ENCODE results near the gene SYTL5.

SYTL5 gene

DNA sequence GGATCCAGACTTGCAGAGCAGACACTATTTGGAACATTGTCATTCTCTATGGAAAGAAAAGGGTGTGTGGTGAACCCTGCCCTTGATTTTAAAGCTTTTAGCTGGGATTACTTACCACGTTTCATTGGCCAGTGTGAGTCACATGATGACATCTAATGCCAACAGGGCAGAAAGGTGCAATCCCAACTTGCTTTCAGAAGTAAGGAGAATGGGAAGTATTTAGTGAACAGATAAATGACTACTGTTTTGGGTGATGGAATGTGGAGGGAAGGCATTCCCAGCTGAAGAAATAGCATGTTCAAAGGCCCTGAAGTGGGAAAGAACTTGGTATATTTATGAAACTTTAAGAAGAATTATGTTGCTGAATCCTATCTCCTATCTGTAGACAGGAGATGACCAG lies 44.5 kb downstream of the SYTL5 start:
- no peaks in the 10 kb centered on the region for H3K9me3 ChIP-seq (ENCODE audit: control insufficient read depth, insufficient read depth, low read length)
- no peaks in the 10 kb centered on the region for H3K4me1 ChIP-seq (ENCODE audit: insufficient read depth, low read length)
- no peak overlapping the region for H3K9ac ChIP-seq (ENCODE audit: low read depth, low read length)
- no peaks in the 10 kb centered on the region for H3K36me3 ChIP-seq (ENCODE audit: insufficient read depth, low read length)

DNA sequence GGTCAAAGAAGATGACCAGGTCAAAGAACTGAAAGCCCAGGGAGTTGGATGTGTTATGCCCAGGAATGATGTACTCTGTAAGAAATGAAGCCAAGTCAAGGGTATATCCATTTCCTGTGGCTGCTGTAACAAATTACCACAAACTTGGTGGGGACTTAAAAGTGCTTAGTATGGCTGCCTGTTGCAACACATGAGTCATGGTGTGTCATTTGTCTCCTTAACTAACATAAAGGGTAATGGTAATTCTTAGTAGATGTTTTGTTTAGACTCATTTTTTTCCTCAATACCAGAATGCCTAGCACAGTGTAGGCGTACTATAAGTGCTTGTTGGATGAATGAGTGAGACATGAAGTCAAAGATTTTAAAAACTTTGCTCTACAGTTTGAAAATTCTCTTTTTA lies 45.7 kb downstream of the SYTL5 start:
- no peaks in the 10 kb centered on the region for H3K4me1 ChIP-seq (ENCODE audit: insufficient read depth, low read length)

DNA sequence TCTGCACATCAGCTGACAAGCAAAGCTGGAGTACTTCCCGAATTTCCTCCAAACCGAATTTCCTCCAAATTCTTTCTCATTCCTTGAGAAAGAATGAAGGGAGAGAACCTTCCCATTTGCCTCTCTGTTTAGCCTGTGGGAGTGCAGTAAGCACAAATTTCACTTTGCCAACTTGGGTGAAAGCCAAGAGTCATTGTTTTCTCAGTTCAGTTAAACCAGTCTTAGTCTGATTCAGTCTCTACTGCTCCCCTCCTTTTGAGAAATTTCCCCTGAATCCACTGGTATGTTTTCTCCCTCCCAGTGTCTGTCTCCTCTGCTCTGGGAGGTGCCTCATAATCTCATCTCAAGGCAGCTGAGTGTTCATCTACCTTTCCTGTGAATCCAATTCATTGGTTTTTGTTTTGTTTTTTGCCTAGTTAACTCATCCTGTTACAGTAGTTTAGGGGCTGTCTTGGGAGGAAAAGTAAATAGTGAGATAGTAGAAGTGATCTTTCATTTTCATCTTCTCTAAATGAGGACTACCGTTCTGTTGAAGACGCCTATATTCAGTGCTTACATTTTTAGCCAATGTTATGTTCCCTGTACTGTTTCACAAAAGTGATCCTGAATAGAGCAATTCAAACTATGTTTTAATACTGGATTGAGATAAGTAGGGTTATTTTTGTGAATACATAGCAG lies 49.0 kb downstream of the SYTL5 start:
- Histone ChIP-seq H3K9me3 (ENCODE audit: control insufficient read depth, insufficient read depth, low read length) (no peaks in the 10 kb centered on the region), H3K36me3 (ENCODE audit: insufficient read depth, low read length) (no peaks in the 10 kb centered on the region), H3K9ac (ENCODE audit: low read depth, low read length) (no peak overlapping the region)

More for the DNA sequence above, 45.7 kb downstream of the SYTL5 start:
- Histone ChIP-seq H3K9me3 (ENCODE audit: control insufficient read depth, insufficient read depth, low read length) (no peaks in the 10 kb centered on the region), H3K9ac (ENCODE audit: low read depth, low read length) (no peak overlapping the region), H3K36me3 (ENCODE audit: insufficient read depth, low read length) (no peaks in the 10 kb centered on the region)

DNA sequence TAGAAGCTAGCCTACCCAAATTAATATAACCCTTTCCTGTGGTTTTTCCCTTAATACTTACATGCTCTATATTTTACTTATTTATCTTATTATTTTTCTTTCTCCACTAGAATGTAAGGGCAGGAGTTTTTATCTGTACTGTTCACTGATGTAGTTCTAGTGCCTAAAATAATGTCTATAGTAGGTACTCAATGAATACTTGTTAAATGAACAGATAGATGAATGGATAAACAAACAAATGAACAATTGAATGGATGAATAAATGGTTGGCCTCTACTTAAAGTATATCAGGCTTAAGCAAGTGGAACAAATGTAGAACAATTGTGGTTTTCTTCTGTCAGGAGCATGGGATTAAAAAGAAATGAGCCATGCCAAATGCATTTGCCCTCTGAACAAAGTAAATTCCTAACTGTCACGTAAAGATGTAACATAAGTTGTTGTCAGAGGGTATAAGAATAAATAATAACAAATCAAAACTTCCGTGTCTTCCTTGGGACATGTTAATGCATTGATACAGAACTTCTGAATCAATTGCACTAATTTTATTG lies 54.1 kb downstream of the SYTL5 start:
- Histone ChIP-seq H3K9ac (ENCODE audit: low read depth, low read length) (no peak overlapping the region), H3K4me1 (ENCODE audit: insufficient read depth, low read length) (peaks cover 13% of the 10 kb centered on the region), H3K36me3 (ENCODE audit: insufficient read depth, low read length) (no peaks in the 10 kb centered on the region), H3K9me3 (ENCODE audit: control insufficient read depth, insufficient read depth, low read length) (no peaks in the 10 kb centered on the region)

More for the DNA sequence above, 49.0 kb downstream of the SYTL5 start:
- H3K4me1 ChIP-seq (ENCODE audit: insufficient read depth, low read length): no peaks in the 10 kb centered on the region

- H3K9me3 ChIP-seq (ENCODE audit: control insufficient read depth, insufficient read depth, low read length): no peaks in the 10 kb centered on the region
- peaks cover 13% of the 10 kb centered on the region for H3K4me1 ChIP-seq (ENCODE audit: insufficient read depth, low read length)
- H3K36me3 ChIP-seq (ENCODE audit: insufficient read depth, low read length): no peaks in the 10 kb centered on the region
- no peak overlapping the region for H3K9ac ChIP-seq (ENCODE audit: low read depth, low read length)
Observed at GRCh38 chrX:38061335-38061734, 55.0 kb downstream of the SYTL5 start.

- no peaks in the 10 kb centered on the region for H3K9me3 ChIP-seq (ENCODE audit: control insufficient read depth, insufficient read depth, low read length)
- H3K36me3 ChIP-seq (ENCODE audit: insufficient read depth, low read length): no peaks in the 10 kb centered on the region
- peaks cover under 1% of the 10 kb centered on the region for H3K4me1 ChIP-seq (ENCODE audit: insufficient read depth, low read length)
- H3K9ac ChIP-seq (ENCODE audit: low read depth, low read length): no peak overlapping the region
Observed at GRCh38 chrX:38066934-38067333, 60.6 kb downstream of the SYTL5 start.

- Histone ChIP-seq H3K9ac (ENCODE audit: low read depth, low read length) (no peak overlapping the region), H3K4me1 (ENCODE audit: insufficient read depth, low read length) (no peaks in the 10 kb centered on the region), H3K9me3 (ENCODE audit: control insufficient read depth, insufficient read depth, low read length) (no peaks in the 10 kb centered on the region), H3K36me3 (ENCODE audit: insufficient read depth, low read length) (no peaks in the 10 kb centered on the region)
Observed at GRCh38 chrX:38069273-38069672, 62.9 kb downstream of the SYTL5 start.

DNA sequence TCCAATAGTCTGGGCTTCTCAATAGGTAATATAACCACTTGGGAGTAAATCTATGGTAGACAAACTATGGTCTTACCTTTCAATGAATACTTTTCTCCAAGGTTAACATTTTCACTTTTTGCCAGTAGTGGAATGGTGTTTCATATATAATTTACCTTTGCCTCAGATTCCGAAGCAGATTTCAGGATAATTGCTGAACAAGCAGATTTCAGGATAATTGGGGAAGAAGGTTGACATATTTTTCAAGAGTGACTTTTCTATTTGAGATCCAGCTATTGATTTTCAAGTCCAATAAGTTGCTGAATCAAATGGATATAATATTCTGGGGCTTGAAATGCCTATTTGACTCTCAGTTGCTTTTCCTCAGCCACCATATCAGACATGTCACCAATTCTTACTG lies 63.6 kb downstream of the SYTL5 start:
- Histone ChIP-seq H3K9ac (ENCODE audit: low read depth, low read length) (no peak overlapping the region), H3K9me3 (ENCODE audit: control insufficient read depth, insufficient read depth, low read length) (no peaks in the 10 kb centered on the region), H3K36me3 (ENCODE audit: insufficient read depth, low read length) (no peaks in the 10 kb centered on the region), H3K4me1 (ENCODE audit: insufficient read depth, low read length) (no peaks in the 10 kb centered on the region; the same call in 1 of the 2 replicates)

GRCh38 chrX:38079463-38079862 lies 73.1 kb downstream of the SYTL5 start:
- Histone ChIP-seq H3K36me3 (ENCODE audit: insufficient read depth, low read length) (no peaks in the 10 kb centered on the region), H3K4me1 (ENCODE audit: insufficient read depth, low read length) (peaks cover 4% of the 10 kb centered on the region; the same call in 1 of the 2 replicates), H3K9me3 (ENCODE audit: control insufficient read depth, insufficient read depth, low read length) (no peaks in the 10 kb centered on the region), H3K9ac (ENCODE audit: low read depth, low read length) (no peak overlapping the region)

- Histone ChIP-seq H3K9ac (ENCODE audit: low read depth, low read length) (no peak overlapping the region), H3K36me3 (ENCODE audit: insufficient read depth, low read length) (no peaks in the 10 kb centered on the region), H3K9me3 (ENCODE audit: control insufficient read depth, insufficient read depth, low read length) (no peaks in the 10 kb centered on the region), H3K4me1 (ENCODE audit: insufficient read depth, low read length) (peaks cover 4% of the 10 kb centered on the region; the same call in 1 of the 2 replicates)
Observed at GRCh38 chrX:38080808-38081207, 74.5 kb downstream of the SYTL5 start.

DNA sequence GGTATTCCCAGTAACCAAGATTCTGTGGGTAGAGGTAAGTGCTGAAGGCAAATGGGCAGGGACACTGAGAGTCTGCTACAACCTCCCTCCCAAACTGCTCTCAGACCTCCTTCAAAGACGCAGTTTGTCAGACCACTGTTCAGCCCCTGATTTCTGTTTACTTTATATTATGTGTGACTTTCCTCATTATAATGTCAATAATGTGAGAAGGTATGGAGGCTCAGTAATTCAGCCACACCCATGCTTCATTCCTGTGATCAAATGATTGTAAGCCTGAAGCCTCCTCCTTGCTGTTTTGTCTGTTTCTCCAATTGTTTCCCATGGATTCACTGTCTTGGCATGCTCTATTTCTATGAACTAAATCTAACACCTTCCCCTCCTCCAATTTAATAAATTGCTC lies 75.6 kb downstream of the SYTL5 start:
- Histone ChIP-seq H3K36me3 (ENCODE audit: insufficient read depth, low read length) (no peaks in the 10 kb centered on the region), H3K9ac (ENCODE audit: low read depth, low read length) (no peak overlapping the region), H3K4me1 (ENCODE audit: insufficient read depth, low read length) (peaks cover 4% of the 10 kb centered on the region; the same call in 1 of the 2 replicates), H3K9me3 (ENCODE audit: control insufficient read depth, insufficient read depth, low read length) (no peaks in the 10 kb centered on the region)

DNA sequence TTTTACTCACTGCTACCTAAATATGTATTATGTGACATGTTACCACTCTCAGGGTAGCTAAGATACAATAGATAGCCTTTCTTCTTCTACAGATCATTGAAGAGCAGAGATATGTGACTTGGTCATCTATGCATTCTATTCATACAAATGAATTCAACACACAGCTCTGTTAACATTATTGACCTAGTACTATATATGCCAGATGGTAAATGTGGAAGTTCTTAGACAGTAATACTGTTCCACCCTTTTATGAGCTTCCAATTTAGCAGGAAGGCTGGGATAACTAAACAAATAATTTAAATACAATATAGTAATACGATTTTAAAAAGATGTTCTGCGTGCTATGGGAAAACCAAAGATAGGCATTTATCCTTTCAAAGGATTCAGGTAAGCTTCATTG lies 76.0 kb downstream of the SYTL5 start:
- Histone ChIP-seq H3K36me3 (ENCODE audit: insufficient read depth, low read length) (no peaks in the 10 kb centered on the region), H3K9me3 (ENCODE audit: control insufficient read depth, insufficient read depth, low read length) (no peaks in the 10 kb centered on the region), H3K9ac (ENCODE audit: low read depth, low read length) (no peak overlapping the region), H3K4me1 (ENCODE audit: insufficient read depth, low read length) (peaks cover 4% of the 10 kb centered on the region; the same call in 1 of the 2 replicates)

DNA sequence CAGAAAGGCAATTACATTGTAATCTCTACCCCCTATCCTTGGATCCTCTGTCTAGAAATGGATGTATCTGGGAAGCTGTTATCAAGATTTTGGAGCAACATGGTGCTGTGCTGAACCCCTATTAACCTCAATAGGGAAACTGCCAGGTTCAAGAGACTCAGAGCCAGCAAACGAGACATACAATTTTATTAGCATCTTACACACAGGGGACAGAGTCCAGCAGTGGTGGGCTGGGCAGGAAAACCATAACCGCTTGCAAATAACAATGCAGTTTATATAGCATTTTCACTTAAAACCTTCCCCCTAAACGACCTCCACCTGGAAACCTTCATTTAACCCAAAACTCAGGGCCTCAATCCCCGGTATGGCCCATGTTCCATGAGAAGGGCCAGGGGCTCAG lies 79.5 kb downstream of the SYTL5 start:
- no peaks in the 10 kb centered on the region for H3K36me3 ChIP-seq (ENCODE audit: insufficient read depth, low read length)
- no peaks in the 10 kb centered on the region for H3K9me3 ChIP-seq (ENCODE audit: control insufficient read depth, insufficient read depth, low read length)
- no peak overlapping the region for H3K9ac ChIP-seq (ENCODE audit: low read depth, low read length)
- H3K4me1 ChIP-seq (ENCODE audit: insufficient read depth, low read length): peaks cover 3% of the 10 kb centered on the region; the same call in 1 of the 2 replicates

- Histone ChIP-seq H3K9me3 (ENCODE audit: control insufficient read depth, insufficient read depth, low read length) (no peaks in the 10 kb centered on the region), H3K4me1 (ENCODE audit: insufficient read depth, low read length) (no peaks in the 10 kb centered on the region), H3K36me3 (ENCODE audit: insufficient read depth, low read length) (no peaks in the 10 kb centered on the region), H3K9ac (ENCODE audit: low read depth, low read length) (no peak overlapping the region)
Observed at GRCh38 chrX:38086451-38087215, 80.3 kb downstream of the SYTL5 start.

- Histone ChIP-seq H3K9ac (ENCODE audit: low read depth, low read length) (no peak overlapping the region), H3K36me3 (ENCODE audit: insufficient read depth, low read length) (no peaks in the 10 kb centered on the region), H3K4me1 (ENCODE audit: insufficient read depth, low read length) (no peaks in the 10 kb centered on the region), H3K9me3 (ENCODE audit: control insufficient read depth, insufficient read depth, low read length) (no peaks in the 10 kb centered on the region)
Observed at GRCh38 chrX:38087594-38087993, 81.2 kb downstream of the SYTL5 start.

All from ES-I3 (cell line).